HepG2 (cell line): Measurements from ENCODE around the gene PPP2R5B. TPM values are rescaled to one million over a fixed set of nuclear protein-coding genes. Genes with fewer than 3 reads are reported as not detected.

Experiments
- ADNP ChIP-seq: sonication (generic); formaldehyde crosslinking; IDR thresholded peaks from 2 replicates; pipeline ENCODE4 v1.4.0; 2020; ENCODE audit warnings: missing genetic modification reagents
- AHR ChIP-seq: IDR thresholded peaks from 2 replicates; pipeline ENCODE4 v1.6.1; 2018; ENCODE audit warnings: missing genetic modification reagents, missing compliant biosample characterization
- DPF2 ChIP-seq: sonication (generic); formaldehyde crosslinking; IDR thresholded peaks from 2 replicates; pipeline ENCODE4 v1.4.0; 2020; ENCODE audit warnings: mild to moderate bottlenecking, low read depth, missing genetic modification reagents, borderline replicate concordance
- FOXO1 ChIP-seq: sonication (generic); formaldehyde crosslinking; IDR thresholded peaks from 2 replicates; pipeline ENCODE4 v1.4.0; 2020; ENCODE audit warnings: missing genetic modification reagents
- HDAC2 ChIP-seq: sonication (generic); formaldehyde crosslinking; IDR thresholded peaks from 2 replicates; pipeline ENCODE4 v1.4.0; 2020; ENCODE audit warnings: missing genetic modification reagents
- NR1H2 ChIP-seq: sonication (generic); formaldehyde crosslinking; IDR thresholded peaks from 2 replicates; pipeline ENCODE4 v1.8.1; 2022; ENCODE audit warnings: low read depth, missing genetic modification reagents, borderline replicate concordance
- RBAK ChIP-seq: sonication (generic); formaldehyde crosslinking; IDR thresholded peaks from 2 replicates; pipeline ENCODE4 v1.5.1; 2020; ENCODE audit warnings: mild to moderate bottlenecking, missing genetic modification reagents
- ZNF557 ChIP-seq: sonication (generic); formaldehyde crosslinking; IDR thresholded peaks from 2 replicates; pipeline ENCODE4 v1.4.0; 2020; ENCODE audit warnings: missing genetic modification reagents
- polyA plus RNA-seq, 8 experiments: library from polyadenylated mRNA; depleted of rRNA in 3 of 8; stranded (reverse) in 7 of 8; unstranded in 1 of 8; fragments of >200 nt; fragmentation: Illumina TruSeq in 4 of 8; extraction: Trizol in 4 of 8; gene quantifications; 2 replicates each; pipeline versions ENCODE4 v1.2.1 to v1.2.3, GENCODE V29; 2011 to 2016; ENCODE audit warnings: low read depth in 4 of 8, missing spikeins in 1 of 8, mixed read lengths in 1 of 8; ENCODE audit not compliant: insufficient read depth in 1 of 8
- total RNA-seq, 5 experiments: library from RNA; depleted of rRNA; stranded (reverse); fragments of >200 nt; fragmentation: Illumina TruSeq; extraction: Trizol; gene quantifications; 2 replicates each; pipeline ENCODE4 v1.2.3, GENCODE V29; 2016; ENCODE audit warnings: low read depth in 1 of 5
- TF ChIP-seq, protein P1 (sequence below), 2 experiments: IDR thresholded peaks; 2 replicates each; pipeline ENCODE4 v1.6.1; 2011 to 2012; ENCODE audit warnings: low read length in 2 of 2, borderline replicate concordance in 1 of 2, low read depth in 1 of 2, mild to moderate bottlenecking in 1 of 2, moderate library complexity in 1 of 2
- TF ChIP-seq, protein P2 (sequence below): sonication (generic); formaldehyde crosslinking; IDR thresholded peaks from 2 replicates; pipeline ENCODE4 v1.4.0; 2020; ENCODE audit warnings: low read depth, mild to moderate bottlenecking, missing genetic modification reagents
- TF ChIP-seq, protein P3 (sequence below): sonication (generic); formaldehyde crosslinking; IDR thresholded peaks from 2 replicates; pipeline ENCODE4 v1.4.0; 2020; ENCODE audit warnings: missing genetic modification reagents
- TF ChIP-seq, protein P4 (sequence below): sonication (generic); formaldehyde crosslinking; IDR thresholded peaks from 2 replicates; pipeline ENCODE4 v1.9.0; 2021; ENCODE audit warnings: missing genetic modification reagents, borderline replicate concordance

Gene PPP2R5B
- total and polyA plus RNA-seq, 2 of the 13 experiments (the other 11 are each of a cell fraction or from before 2014, with no cell fraction given): 2.3 to 8.3 TPM

GRCh38 chr11:64914123-64914522 is 10.4 kb upstream of the PPP2R5B start (continued):
- TF ChIP-seq AHR (CRISPR knock-in tag) (no peak), FOXO1 (CRISPR knock-in tag) (no peak), RBAK (CRISPR knock-in tag) (no peak), DPF2 (no peak), ADNP (CRISPR knock-in tag) (no peak), HDAC2 (CRISPR knock-in tag) (no peak), ZNF557 (no peak), NR1H2 (CRISPR knock-in tag) (no peak)
- TF ChIP-seq, protein P1, sequence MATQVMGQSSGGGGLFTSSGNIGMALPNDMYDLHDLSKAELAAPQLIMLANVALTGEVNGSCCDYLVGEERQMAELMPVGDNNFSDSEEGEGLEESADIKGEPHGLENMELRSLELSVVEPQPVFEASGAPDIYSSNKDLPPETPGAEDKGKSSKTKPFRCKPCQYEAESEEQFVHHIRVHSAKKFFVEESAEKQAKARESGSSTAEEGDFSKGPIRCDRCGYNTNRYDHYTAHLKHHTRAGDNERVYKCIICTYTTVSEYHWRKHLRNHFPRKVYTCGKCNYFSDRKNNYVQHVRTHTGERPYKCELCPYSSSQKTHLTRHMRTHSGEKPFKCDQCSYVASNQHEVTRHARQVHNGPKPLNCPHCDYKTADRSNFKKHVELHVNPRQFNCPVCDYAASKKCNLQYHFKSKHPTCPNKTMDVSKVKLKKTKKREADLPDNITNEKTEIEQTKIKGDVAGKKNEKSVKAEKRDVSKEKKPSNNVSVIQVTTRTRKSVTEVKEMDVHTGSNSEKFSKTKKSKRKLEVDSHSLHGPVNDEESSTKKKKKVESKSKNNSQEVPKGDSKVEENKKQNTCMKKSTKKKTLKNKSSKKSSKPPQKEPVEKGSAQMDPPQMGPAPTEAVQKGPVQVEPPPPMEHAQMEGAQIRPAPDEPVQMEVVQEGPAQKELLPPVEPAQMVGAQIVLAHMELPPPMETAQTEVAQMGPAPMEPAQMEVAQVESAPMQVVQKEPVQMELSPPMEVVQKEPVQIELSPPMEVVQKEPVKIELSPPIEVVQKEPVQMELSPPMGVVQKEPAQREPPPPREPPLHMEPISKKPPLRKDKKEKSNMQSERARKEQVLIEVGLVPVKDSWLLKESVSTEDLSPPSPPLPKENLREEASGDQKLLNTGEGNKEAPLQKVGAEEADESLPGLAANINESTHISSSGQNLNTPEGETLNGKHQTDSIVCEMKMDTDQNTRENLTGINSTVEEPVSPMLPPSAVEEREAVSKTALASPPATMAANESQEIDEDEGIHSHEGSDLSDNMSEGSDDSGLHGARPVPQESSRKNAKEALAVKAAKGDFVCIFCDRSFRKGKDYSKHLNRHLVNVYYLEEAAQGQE (IDR thresholded peaks at IDR 0.05; ENCODE audit: borderline replicate concordance in 1 of 2, low read depth in 1 of 2, low read length in 2 of 2): no peak
- TF ChIP-seq, protein P2, sequence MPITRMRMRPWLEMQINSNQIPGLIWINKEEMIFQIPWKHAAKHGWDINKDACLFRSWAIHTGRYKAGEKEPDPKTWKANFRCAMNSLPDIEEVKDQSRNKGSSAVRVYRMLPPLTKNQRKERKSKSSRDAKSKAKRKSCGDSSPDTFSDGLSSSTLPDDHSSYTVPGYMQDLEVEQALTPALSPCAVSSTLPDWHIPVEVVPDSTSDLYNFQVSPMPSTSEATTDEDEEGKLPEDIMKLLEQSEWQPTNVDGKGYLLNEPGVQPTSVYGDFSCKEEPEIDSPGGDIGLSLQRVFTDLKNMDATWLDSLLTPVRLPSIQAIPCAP (CRISPR knock-in tag): no peak
- TF ChIP-seq, protein P3, sequence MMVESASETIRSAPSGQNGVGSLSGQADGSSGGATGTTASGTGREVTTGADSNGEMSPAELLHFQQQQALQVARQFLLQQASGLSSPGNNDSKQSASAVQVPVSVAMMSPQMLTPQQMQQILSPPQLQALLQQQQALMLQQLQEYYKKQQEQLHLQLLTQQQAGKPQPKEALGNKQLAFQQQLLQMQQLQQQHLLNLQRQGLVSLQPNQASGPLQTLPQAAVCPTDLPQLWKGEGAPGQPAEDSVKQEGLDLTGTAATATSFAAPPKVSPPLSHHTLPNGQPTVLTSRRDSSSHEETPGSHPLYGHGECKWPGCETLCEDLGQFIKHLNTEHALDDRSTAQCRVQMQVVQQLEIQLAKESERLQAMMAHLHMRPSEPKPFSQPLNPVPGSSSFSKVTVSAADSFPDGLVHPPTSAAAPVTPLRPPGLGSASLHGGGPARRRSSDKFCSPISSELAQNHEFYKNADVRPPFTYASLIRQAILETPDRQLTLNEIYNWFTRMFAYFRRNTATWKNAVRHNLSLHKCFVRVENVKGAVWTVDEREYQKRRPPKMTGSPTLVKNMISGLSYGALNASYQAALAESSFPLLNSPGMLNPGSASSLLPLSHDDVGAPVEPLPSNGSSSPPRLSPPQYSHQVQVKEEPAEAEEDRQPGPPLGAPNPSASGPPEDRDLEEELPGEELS (CRISPR knock-in tag): no peak
- TF ChIP-seq, protein P4, sequence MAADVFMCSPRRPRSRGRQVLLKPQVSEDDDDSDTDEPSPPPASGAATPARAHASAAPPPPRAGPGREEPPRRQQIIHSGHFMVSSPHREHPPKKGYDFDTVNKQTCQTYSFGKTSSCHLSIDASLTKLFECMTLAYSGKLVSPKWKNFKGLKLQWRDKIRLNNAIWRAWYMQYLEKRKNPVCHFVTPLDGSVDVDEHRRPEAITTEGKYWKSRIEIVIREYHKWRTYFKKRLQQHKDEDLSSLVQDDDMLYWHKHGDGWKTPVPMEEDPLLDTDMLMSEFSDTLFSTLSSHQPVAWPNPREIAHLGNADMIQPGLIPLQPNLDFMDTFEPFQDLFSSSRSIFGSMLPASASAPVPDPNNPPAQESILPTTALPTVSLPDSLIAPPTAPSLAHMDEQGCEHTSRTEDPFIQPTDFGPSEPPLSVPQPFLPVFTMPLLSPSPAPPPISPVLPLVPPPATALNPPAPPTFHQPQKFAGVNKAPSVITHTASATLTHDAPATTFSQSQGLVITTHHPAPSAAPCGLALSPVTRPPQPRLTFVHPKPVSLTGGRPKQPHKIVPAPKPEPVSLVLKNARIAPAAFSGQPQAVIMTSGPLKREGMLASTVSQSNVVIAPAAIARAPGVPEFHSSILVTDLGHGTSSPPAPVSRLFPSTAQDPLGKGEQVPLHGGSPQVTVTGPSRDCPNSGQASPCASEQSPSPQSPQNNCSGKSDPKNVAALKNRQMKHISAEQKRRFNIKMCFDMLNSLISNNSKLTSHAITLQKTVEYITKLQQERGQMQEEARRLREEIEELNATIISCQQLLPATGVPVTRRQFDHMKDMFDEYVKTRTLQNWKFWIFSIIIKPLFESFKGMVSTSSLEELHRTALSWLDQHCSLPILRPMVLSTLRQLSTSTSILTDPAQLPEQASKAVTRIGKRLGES (CRISPR knock-in tag): no peak
- TF ChIP-seq, all 625 proteins: peak for 0
